ENCODE measurements around the gene C1orf159. TPM values are rescaled to one million over a fixed set of nuclear protein-coding genes. Genes with fewer than 3 reads are reported as not detected.

C1orf159 gene
- total and polyA plus RNA-seq, 2 of the 8 experiments (the other 6 are each of a cell fraction or from before 2014, with no cell fraction given) = 10.0 to 10.9 TPM

GRCh38 chr1:1033009-1033587, 82.8 kb downstream of the C1orf159 start (continued):
- TF ChIP-seq TEAD4 (IDR thresholded peaks at IDR 0.05; ENCODE audit: low read depth, low read length) (no peak), JUN (IDR thresholded peaks at IDR 0.05; ENCODE audit: low read depth, low read length) (no peak), RAD21 (IDR thresholded peaks at IDR 0.05 in 1 of 2, conservative IDR thresholded peaks at IDR 0.05 in 1 of 2; ENCODE audit: low read depth in 2 of 2, low read length in 2 of 2) (peak; percentile 75 to 79), MAFK (IDR thresholded peaks at IDR 0.05; ENCODE audit: low read depth, low read length) (no peak), SP2 (IDR thresholded peaks at IDR 0.05; ENCODE audit: low read length) (peak; percentile 18; the same call in 1 of the 2 replicates), PHF8 (conservative IDR thresholded peaks at IDR 0.05; ENCODE audit: low read depth, low read length) (0 out of 2 replicates have a peak, but pooled peaks have one; percentile 34), HDAC2 (IDR thresholded peaks at IDR 0.05; ENCODE audit: borderline replicate concordance in 1 of 2, low read depth in 2 of 2, low read length in 2 of 2) (no peak), YY1 (IDR thresholded peaks at IDR 0.05; ENCODE audit: low read depth, low read length) (peak; percentile 65; the same call in 1 of the 2 replicates), E2F6 (IDR thresholded peaks at IDR 0.05) (no peak), SIX5 (IDR thresholded peaks at IDR 0.05; ENCODE audit: low read depth, low read length) (no peak), POLR2A (IDR thresholded peaks at IDR 0.05; ENCODE audit: control extremely low read depth in 1 of 2, low read depth in 2 of 2, low read length in 2 of 2) (peak in 1 of 2 experiments; percentile 45; a peak in 1 of 3 replicates), EZH2 (IDR thresholded peaks at IDR 0.05; ENCODE audit: low read depth, low read length, severe bottlenecking) (no peak), EP300 (IDR thresholded peaks at IDR 0.05; ENCODE audit: borderline replicate concordance in 1 of 2, low read depth in 2 of 2, low read length in 2 of 2) (peak in 1 of 2 experiments; percentile 47; a peak in 1 of 3 replicates), BRCA1 (IDR thresholded peaks at IDR 0.05; ENCODE audit: low read depth, low read length) (no peak), NANOG (IDR thresholded peaks at IDR 0.05; ENCODE audit: insufficient read depth, low read depth, low read length, poor library complexity, severe bottlenecking) (no peak), RFX5 (IDR thresholded peaks at IDR 0.05; ENCODE audit: borderline replicate concordance, low read depth, low read length) (no peak), SUZ12 (IDR thresholded peaks at IDR 0.05; ENCODE audit: low read length) (no peak)

Data from H1 (cell line).